Measurements from ENCODE around the gene FOXF2. TPM values are rescaled to one million over a fixed set of nuclear protein-coding genes. Genes with fewer than 3 reads are reported as not detected.

Gene FOXF2
- total RNA-seq, 4 donors from 2014 or later: 0.34 to 12.4 (median 4.0) TPM

- peaks cover 25 to 83% (median 36%) of the 10 kb centered on the region in 3 donors for H3K4me1 ChIP-seq
- H3K4me3 ChIP-seq: peak overlapping the region; percentile 19 to 68 (median 38)
- H3K9me3 ChIP-seq: no peaks in the 10 kb centered on the region
- intact Hi-C loops (cut with DNase I): loop anchor here (10.0 kb wide), 1 partner anchor 658 kb away; no protein-coding TSS in a partner anchor
- peaks cover 33 to 100% (median 40%) of the 10 kb centered on the region in 4 donors for H3K27me3 ChIP-seq
- TF ChIP-seq CTCF (IDR thresholded peaks at IDR 0.05): no peak
- TF ChIP-seq POLR2A (IDR thresholded peaks at IDR 0.05): no peak
- WGBS, 2 donors: 0 to 25% methylated on average over 1 to 4 of the region's 35 CpGs
- H3K36me3 ChIP-seq: no peaks in the 10 kb centered on the region
- H3K27ac ChIP-seq: peak overlapping the region; percentile 78 to 93 (median 86)
- no peak for DNase-seq
These were observed 7.0 kb upstream of the FOXF2 start for GRCh38 chr6:1382331-1382882.

GRCh38 chr6:1382883-1383728 lies 6.3 kb upstream of the FOXF2 start:
- intact Hi-C loops (cut with DNase I): loop anchor here (10.0 kb wide), 1 partner anchor 658 kb away; no protein-coding TSS in a partner anchor
- peak overlapping the region in 3 of 4 donors; percentile 26 to 51 (median 34) for H3K4me3 ChIP-seq

GRCh38 chr6:1383729-1384548 lies 5.4 kb upstream of the FOXF2 start:
- DNase-seq: no peak
- Histone ChIP-seq H3K4me3 (peak overlapping the region in 3 of 4 donors; percentile 26 to 51 (median 34)), H3K4me1 (peaks cover 19 to 86% (median 35%) of the 10 kb centered on the region in 3 donors), H3K9me3 (no peaks in the 10 kb centered on the region), H3K36me3 (no peaks in the 10 kb centered on the region), H3K27me3 (peaks cover 28 to 100% (median 34%) of the 10 kb centered on the region in 4 donors), H3K27ac (peak overlapping the region; percentile 78 to 93 (median 86))
- intact Hi-C loops (cut with DNase I): loop anchor here (10.0 kb wide), 1 partner anchor 659 kb away; no protein-coding TSS in a partner anchor
- peak in 1 of 4 donors; percentile 10 for TF ChIP-seq POLR2A (IDR thresholded peaks at IDR 0.05)
- TF ChIP-seq CTCF (IDR thresholded peaks at IDR 0.05): no peak
- 3 to 7% methylated on average over 20 to 24 of the region's 71 CpGs for WGBS, 2 donors

More at GRCh38 chr6:1382883-1383728, 6.3 kb upstream of the FOXF2 start:
- DNase-seq: no peak
- Histone ChIP-seq H3K27me3 (peaks cover 33 to 100% (median 35%) of the 10 kb centered on the region in 4 donors), H3K36me3 (no peaks in the 10 kb centered on the region), H3K4me1 (peaks cover 25 to 86% (median 36%) of the 10 kb centered on the region in 3 donors), H3K9me3 (no peaks in the 10 kb centered on the region), H3K27ac (peak overlapping the region; percentile 78 to 93 (median 86))
- no peak for TF ChIP-seq CTCF (IDR thresholded peaks at IDR 0.05)
- no peak for TF ChIP-seq POLR2A (IDR thresholded peaks at IDR 0.05)
- 4 to 5% methylated on average over 10 to 14 of the region's 57 CpGs for WGBS, 2 donors

- intact Hi-C loops (cut with DNase I): loop anchor here (10.0 kb wide), 1 partner anchor 660 kb away; no protein-coding TSS in a partner anchor
- Histone ChIP-seq H3K4me1 (peaks cover 26 to 86% (median 36%) of the 10 kb centered on the region in 3 donors), H3K36me3 (no peaks in the 10 kb centered on the region), H3K4me3 (peak overlapping the region in 3 of 4 donors; percentile 26 to 51 (median 34)), H3K9me3 (no peaks in the 10 kb centered on the region), H3K27ac (peak overlapping the region; percentile 78 to 93 (median 86)), H3K27me3 (peaks cover 28 to 100% (median 34%) of the 10 kb centered on the region in 4 donors)
- DNase-seq: no peak
- 12 to 26% methylated on average over 13 of the region's 34 CpGs for WGBS, 2 donors
- no peak for TF ChIP-seq POLR2A (IDR thresholded peaks at IDR 0.05)
- TF ChIP-seq CTCF (IDR thresholded peaks at IDR 0.05): no peak
These were observed 4.7 kb upstream of the FOXF2 start for GRCh38 chr6:1384549-1385128.

All from esophagus squamous epithelium (tissue), 5 donors.